HG02885 (cell line): Measurements from ENCODE around the gene RXFP2.

Experiments
- ATAC-seq: cut with Tn5 transposase; IDR thresholded peaks from one replicate; pipeline ENCODE4 v1.9.1; 2021; ENCODE audit warnings: mild to moderate bottlenecking; ENCODE audit not compliant: unreplicated experiment, poor library complexity

Gene RXFP2

DNA sequence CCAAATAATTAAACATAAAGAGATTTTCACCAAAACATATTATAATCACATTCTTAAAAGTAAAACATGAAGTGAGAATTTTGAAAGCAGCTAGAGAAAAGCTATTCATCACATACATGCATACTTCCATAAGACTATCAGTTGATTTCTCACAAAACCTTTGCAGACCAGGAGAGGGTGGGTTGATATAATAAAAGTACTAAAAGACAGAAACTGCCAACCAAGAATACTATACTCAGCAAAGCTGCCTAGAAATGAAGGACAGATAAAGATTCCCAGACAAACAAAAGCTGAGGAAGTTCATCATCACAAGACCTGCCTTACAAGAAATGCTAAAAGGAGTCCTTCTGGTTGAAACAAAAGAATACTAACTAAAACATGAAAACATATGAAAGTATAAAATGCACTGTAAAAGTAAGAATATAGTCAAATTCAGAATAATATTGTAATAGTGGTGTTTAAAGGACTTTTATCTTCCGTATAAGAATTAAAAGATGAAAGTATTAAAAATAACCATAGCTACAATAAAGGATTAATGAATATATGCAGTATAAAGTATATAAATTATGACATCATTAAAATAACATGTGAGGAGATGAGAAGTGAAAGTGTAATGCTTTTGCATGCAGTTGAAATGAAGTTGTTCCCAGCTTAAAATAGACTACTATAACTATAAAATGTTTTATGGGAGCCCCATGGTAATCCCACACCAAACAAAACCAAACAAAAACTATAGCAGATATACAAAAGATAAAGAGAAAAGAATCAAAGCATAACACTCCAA is 76.2 kb downstream of the RXFP2 start:
- ATAC-seq, result no peak

DNA sequence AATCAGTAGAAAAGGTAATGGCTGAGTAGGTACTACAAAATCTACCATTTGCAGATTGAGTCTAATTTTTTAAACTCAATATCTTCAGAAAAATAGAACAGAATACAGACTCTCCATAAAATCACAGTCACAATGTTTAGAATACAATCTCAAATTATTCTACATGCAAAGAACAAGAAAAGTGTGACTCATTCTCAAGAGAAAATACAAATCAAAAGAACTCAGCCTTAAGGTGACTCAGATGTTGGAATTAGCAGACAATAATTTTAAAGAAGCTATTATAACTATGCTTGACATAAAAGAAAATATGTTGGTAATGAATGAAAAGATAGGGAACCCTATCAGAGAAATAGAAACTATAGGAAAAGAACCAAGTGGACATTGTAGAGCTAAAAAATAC is 78.9 kb downstream of the RXFP2 start:
- no peak for ATAC-seq

DNA sequence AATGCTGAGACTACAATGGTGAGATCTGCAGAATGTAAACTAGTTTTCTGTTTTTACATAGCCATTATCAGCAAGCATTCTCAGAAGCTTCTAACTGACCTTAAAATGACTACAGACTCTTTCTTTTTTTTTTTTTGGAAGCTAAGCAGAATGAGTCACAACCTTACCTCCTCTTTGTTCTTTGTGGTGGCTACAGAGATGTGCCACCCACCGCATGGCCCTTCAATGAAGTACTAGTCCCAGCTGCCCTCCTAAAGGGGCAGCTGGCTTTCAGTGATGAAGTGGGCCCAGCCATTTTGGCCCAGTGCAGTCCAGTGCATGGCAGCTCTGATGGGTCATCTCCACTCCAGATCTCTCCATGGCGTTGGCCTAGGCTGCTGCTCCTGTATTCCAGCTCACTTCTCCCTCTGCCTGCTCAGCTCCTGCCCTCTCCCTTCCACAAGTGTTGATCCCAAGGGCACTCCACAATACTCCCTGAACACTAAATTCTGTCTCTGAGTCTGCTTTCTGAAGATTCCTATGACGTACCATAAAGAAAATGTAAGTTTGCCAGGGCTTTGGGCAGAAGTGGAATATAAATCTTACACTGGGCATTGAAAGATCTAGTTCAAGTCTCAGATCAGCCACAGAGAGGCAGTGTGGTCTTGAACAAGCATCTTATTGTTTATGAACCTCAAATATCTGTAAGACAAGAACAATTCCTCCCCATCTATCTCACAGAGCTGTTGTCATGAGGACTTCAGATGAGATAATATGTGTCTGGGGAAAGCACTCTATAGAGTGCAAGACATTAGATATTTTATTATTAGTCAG is 85.6 kb downstream of the RXFP2 start:
- ATAC-seq, result no peak

DNA sequence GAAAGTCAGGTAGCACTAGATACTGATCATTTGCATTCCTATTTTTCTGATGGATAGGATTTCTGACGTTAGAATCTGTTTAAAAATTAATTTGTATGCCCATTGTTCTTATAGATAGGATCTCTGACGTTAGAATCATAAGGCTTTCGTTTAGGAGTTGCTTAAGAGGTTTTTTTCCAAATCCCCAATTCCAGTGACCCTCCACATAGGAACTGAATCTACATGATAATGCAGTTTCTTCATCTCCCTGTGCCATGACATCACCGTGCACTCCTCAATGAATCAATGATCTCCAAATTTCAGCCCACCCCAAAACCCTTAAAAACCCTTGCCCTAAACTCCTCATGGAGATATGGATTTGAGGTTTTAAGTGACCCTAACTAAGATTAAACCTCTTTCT is 87.2 kb downstream of the RXFP2 start:
- no peak for ATAC-seq

DNA sequence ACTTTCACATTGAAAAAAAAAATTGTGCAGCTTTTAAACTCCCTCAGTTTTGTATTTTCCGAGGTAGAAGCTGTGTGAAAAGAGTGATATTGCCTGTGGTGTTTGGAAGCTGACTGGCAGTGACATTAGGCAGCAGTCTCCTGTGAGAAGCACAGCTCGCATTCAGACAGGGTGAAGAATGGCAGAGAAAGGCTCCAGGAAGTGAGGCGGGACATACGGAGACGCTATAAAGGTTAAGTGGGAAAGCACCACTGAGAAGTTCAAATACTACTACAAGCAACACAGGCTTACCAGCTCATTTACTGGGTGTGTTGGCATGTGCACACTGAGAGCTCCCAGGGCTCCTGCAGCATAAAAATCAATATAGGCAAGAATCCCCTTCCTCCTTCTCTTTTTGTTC is 88.4 kb downstream of the RXFP2 start:
- no peak for ATAC-seq

DNA sequence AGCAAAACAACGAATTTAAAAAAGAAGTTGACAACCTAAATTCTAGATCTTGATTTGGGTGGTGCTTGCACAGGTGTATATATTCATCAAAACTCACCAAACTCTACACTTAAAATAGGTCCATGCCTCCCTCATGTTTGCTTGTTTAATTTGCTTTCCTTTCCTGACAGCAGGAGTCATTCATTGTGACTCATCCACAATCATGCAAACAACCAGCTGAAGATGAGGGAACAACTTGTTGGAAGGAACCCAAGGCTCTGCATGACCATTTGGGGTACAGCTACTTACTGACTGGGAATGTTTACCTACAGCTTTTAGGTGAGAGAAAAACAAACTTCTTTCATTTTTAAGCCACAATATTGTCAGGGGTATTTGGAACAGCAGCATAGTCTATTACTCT is 96.6 kb downstream of the RXFP2 start:
- ATAC-seq, result no peak

DNA sequence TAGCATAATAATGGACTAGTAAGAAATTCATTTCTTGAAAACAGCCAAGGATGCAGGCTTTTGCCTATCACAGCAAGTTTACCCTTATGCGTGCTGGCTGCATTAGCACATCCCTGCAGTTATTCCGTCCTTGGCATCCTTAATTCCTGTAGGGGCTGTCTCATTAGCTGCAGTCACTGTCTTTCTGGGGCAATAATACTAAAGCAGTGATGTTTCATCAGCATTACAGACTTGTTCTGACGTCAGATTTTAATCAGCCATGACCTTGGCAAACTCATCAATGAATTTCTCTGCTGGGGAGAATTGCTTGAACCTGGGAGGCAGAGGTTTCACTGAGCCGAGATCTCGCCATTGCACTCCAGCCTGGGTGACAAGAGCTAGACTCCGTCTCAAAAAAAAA is 103.7 kb downstream of the RXFP2 start:
- ATAC-seq, result no peak

DNA sequence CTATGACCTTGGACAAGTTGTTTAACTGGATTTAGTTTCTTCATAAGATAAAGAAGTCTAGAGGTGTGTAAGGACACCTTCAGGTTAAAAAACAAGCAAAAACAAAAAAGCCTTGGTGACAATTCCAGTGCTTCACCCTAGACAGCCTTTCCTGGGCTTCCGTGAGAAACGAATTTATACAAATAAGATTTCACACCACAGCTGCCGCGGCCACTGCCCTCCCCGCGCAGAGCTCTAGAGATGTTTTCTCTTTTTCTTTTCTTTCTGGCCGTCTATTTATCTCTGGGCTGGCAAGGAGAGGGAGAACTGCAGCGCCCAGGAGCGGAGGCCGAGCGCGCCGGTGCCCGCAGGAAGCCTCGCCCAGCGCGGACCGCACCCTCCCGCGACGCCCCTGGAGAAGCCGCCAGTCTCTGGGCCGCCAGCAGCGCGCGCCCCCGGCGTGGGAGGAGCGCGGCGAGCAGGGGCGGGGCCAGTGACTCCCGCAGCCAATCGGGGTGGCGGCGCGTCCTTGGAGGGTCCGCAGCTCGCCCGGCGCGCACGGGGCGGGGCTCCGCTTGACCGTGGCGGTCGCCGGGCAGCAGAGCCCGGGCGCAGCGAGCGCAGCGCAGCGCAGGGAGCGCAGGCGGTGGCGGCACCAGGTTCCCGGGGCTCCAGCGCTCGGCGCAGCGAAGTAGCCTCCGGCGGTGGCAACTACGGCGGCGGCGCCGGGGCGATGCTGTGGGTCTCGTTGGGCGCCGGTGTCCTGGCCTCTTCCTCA is 107.0 kb downstream of the RXFP2 start:
- ATAC-seq, result peak; percentile 99

DNA sequence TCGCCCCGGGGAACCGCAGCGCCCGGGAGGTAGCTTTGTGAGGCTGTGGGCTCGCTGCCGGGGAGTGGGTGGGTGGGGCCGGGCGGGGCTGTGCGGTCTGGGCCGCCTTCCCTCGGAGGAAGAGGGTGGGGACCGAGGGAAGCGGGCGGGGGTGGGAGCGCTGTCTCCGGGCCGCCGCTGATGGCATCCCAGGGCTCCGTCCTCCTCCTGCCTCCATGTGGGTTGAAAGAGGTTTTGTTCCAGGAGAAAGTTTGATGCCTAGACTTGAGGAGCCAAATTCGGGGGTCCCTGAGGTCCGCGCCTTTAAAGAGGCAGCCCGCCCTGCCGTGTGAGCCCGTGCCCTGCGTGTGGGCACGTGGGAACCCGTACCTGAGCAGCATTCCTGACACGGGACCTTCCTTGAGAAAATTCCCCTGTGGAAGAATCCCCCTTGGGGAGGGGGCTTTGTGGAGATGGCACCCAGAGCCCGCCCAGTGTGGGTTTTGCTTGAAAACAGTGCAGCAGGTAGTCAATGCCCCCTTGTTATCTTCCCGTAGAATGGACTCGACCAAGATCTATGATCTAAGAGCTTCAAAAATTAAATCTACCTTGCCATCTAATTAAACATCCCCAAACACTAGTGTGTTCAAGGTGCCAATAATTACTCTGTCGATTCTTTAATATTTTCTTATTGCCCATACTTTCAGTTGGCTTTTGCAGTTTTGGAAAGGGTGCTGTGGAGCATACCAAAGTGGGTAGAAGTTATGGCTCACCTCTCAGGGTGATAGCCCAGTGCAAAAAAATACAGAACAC is 107.8 kb downstream of the RXFP2 start:
- ATAC-seq, result peak; percentile 20

DNA sequence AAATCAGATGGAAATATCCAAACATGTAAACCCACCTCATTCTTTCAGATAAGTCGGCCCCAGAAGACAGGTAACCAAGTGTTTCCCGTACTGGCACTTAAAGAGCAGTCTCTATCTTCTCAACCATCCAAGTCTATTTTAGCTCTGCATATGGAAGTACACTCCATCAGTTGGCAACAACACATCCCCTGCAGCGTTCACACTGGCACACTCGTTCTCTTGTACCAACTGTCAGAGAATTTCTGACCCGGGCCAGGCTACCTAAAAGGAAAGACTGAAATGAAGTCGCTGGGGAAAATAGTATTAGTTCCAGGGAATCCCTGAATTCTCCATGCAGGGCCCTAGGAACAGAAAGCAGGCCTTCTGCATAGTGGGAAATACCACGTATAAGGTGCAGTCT is 109.3 kb downstream of the RXFP2 start:
- no peak for ATAC-seq

DNA sequence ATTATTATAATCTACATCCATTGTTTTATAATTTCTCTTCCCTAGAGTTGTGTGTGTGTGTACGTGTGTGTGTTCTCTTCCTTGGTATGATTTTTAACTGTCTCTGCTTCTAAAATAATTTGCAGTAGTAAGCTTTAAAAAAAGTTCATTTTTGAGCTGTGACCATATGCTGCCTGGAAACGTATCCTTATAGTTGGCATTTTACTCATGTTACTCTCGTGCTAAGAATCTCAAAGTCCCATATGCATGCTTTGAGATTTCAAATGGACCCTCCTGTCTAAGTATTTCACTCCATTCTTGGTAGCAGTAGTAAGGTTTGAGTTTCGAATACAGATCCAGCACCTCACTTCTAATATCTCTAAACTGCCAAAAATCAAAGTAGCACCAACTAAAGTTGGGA is 109.9 kb downstream of the RXFP2 start:
- ATAC-seq, result no peak

DNA sequence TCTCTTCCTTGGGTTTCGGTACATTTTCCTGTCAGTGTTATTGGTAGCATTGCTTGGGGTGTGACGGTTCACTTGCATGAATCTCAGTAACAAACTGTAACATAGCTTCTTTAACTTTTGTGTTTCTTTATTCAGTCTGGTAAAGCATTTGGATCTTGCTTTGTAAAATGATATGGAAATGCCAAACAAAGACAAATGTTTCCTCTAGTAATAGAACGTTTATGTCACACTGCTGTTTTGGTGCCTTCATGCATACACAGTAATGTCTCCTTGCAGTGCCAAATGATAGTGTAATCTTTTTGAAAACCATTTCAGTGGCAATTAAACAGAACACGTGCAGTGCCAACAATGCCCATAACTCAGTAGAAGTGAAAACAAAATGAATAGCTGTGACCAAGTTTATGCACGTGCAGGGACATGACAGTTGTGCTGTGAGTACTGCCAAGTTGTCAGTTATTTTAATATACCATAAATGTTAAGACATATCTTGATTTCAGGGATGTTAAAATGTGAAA is 110.8 kb downstream of the RXFP2 start:
- ATAC-seq, result no peak

DNA sequence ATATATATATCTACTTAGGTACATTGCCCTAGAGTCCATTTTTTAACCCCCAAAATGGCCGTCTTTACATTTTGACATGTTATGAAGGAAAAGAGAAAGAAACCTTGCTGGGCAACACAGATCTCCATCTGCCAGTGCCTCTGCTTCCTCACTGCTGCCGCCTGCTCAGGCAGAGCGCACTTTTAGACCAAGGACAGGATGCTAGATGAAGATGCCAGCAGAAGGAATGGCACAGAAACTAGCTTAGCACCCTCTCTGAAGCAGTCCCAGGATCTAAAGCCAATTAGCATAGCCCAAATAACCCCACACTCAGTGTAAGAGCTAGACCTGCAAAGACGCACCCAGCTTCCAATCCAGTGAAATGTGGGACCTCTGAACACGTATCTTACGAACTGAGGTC is 111.9 kb downstream of the RXFP2 start:
- ATAC-seq, result no peak
